Neuronal stem cell (in vitro differentiated cells): ENCODE data around the gene LYST.
"Not testable (repeated sequence)": the region's sequence is repeated elsewhere in the genome, so short reads cannot be mapped to it uniquely, and the experiment has no call there.

Experiments
- DNase-seq: peaks from one replicate; pipeline ENCODE4 v3.0.0-alpha.2; 2013; ENCODE audit warnings: low spot score
- H2AFZ ChIP-seq: one replicate; pipeline ENCODE4 v1.6.1; 2013; ENCODE audit warnings: mild to moderate bottlenecking, low read length, inconsistent platforms
- H2AK5ac ChIP-seq: 2 replicates; pipeline ENCODE4 v1.6.1; 2013; ENCODE audit warnings: low read depth, mild to moderate bottlenecking, inconsistent platforms, low read length, moderate library complexity, mixed read lengths
- H2BK120ac ChIP-seq: 2 replicates; pipeline ENCODE4 v1.6.1; 2013; ENCODE audit warnings: low read depth, mild to moderate bottlenecking, inconsistent platforms, low read length, moderate library complexity, mixed read lengths
- H2BK12ac ChIP-seq: one replicate; pipeline ENCODE4 v1.6.1; 2013; ENCODE audit warnings: low read length, inconsistent platforms
- H2BK15ac ChIP-seq: 2 replicates; pipeline ENCODE4 v1.6.1; 2013; ENCODE audit warnings: mild to moderate bottlenecking, low read length, inconsistent platforms, mixed read lengths
- H2BK5ac ChIP-seq: one replicate; pipeline ENCODE4 v1.6.1; 2013; ENCODE audit warnings: inconsistent platforms, mild to moderate bottlenecking, low read length, moderate library complexity
- H3K14ac ChIP-seq: one replicate; pipeline ENCODE4 v1.6.1; 2013; ENCODE audit warnings: low read length, inconsistent platforms
- H3K18ac ChIP-seq: 2 replicates; pipeline ENCODE4 v1.6.1; 2013; ENCODE audit warnings: low read length, inconsistent platforms
- H3K23ac ChIP-seq: 2 replicates; pipeline ENCODE4 v1.6.1; 2013; ENCODE audit warnings: low read depth, mild to moderate bottlenecking, mixed read lengths, low read length, inconsistent platforms; ENCODE audit not compliant: poor library complexity
- H3K27ac ChIP-seq: replicated peaks from 3 replicates; pipeline ENCODE4 v1.5.1; 2013; ENCODE audit warnings: low read length, inconsistent platforms
- H3K27me3 ChIP-seq, 3 experiments: 2 replicates each; pipeline ENCODE4 v1.6.1; 2013; ENCODE audit warnings: low read length in 3 of 3, mild to moderate bottlenecking in 2 of 3, inconsistent platforms in 1 of 3, low read depth in 1 of 3, mixed read lengths in 1 of 3, moderate library complexity in 1 of 3; ENCODE audit not compliant: control insufficient read depth in 3 of 3, insufficient read depth in 3 of 3
- H3K36me3 ChIP-seq, 2 donors: replicated peaks in 1 of 2; 2 replicates each; pipeline ENCODE4 v1.6.1; 2013; ENCODE audit warnings: low read length in 2 of 2; ENCODE audit not compliant: control insufficient read depth in 2 of 2, insufficient read depth in 2 of 2
- H3K4ac ChIP-seq: 2 replicates; pipeline ENCODE4 v1.6.1; 2013; ENCODE audit warnings: inconsistent platforms, mild to moderate bottlenecking, low read length, moderate library complexity
- H3K4me1 ChIP-seq, 2 donors: 1 replicate in 1 of 2; 2 replicates in 1 of 2; pipeline ENCODE4 v1.6.1; 2013; ENCODE audit warnings: low read length in 2 of 2, low read depth in 1 of 2; ENCODE audit not compliant: control insufficient read depth in 2 of 2, insufficient read depth in 1 of 2
- H3K4me2 ChIP-seq: one replicate; pipeline ENCODE4 v1.6.1; 2013; ENCODE audit warnings: mild to moderate bottlenecking, low read length, inconsistent platforms; ENCODE audit not compliant: insufficient read depth, poor library complexity, severe bottlenecking
- H3K4me3 ChIP-seq, 2 donors: 2 replicates each; pipeline ENCODE4 v1.5.1; 2013; ENCODE audit warnings: low read length in 2 of 2, mild to moderate bottlenecking in 2 of 2, inconsistent platforms in 1 of 2, moderate library complexity in 1 of 2
- H3K79me1 ChIP-seq: one replicate; pipeline ENCODE4 v1.6.1; 2013; ENCODE audit warnings: low read depth, mild to moderate bottlenecking, inconsistent platforms, low read length, moderate library complexity
- H3K9ac ChIP-seq: one replicate; pipeline ENCODE4 v1.6.1; 2013; ENCODE audit warnings: mild to moderate bottlenecking, low read depth, low read length, inconsistent platforms; ENCODE audit not compliant: poor library complexity
- H3K9me3 ChIP-seq, 2 donors: replicated peaks in 1 of 2; 2 replicates each; pipeline versions ENCODE3 to v1.6.1; 2013; ENCODE audit warnings: low read length in 2 of 2, mild to moderate bottlenecking in 2 of 2, inconsistent platforms in 1 of 2, low read depth in 1 of 2, mixed read lengths in 1 of 2, moderate library complexity in 1 of 2; ENCODE audit not compliant: control insufficient read depth in 2 of 2, insufficient read depth in 1 of 2
- H4K8ac ChIP-seq: one replicate; pipeline ENCODE4 v1.6.1; 2013; ENCODE audit warnings: low read depth, mild to moderate bottlenecking, inconsistent platforms, low read length, moderate library complexity
- H4K91ac ChIP-seq: one replicate; pipeline ENCODE4 v1.6.1; 2013; ENCODE audit warnings: low read length, low read depth, mild to moderate bottlenecking, inconsistent platforms; ENCODE audit not compliant: poor library complexity
- WGBS, 2 donors: extraction: QIAGEN DNeasy Blood & Tissue Kit; methylation state at CpG; one replicate each; pipeline ENCODE4 v1.1.7; 2013; ENCODE audit warnings: missing lambda C conversion rate in 2 of 2, mixed read lengths in 1 of 2; ENCODE audit not compliant: insufficient read length in 2 of 2, insufficient replicate concordance in 1 of 2; ENCODE audit errors: extremely low coverage in 2 of 2; 5-methylcytosine and 5-hydroxymethylcytosine counted together

The LYST gene

GRCh38 chr1:235907187-235907896 lies 40.6 kb upstream of the LYST start:
- Histone ChIP-seq H4K91ac (no peak overlapping the region), H2BK120ac (no peak overlapping the region), H3K79me1 (no peaks in the 10 kb centered on the region)

GRCh38 chr1:235906436-235906835 lies 39.7 kb upstream of the LYST start:
- peaks cover 8 to 13% of the 10 kb centered on the region in 2 donors for H3K4me1 ChIP-seq
- H3K27me3 ChIP-seq = peaks cover 0 to 2% (median 0%) of the 10 kb centered on the region in 3 experiments
- no peak overlapping the region for H2AFZ ChIP-seq
- no peak overlapping the region for H2BK5ac ChIP-seq
- no peak overlapping the region for H4K91ac ChIP-seq
- H3K79me1 ChIP-seq = no peaks in the 10 kb centered on the region
- H3K9me3 ChIP-seq = no peaks in the 10 kb centered on the region
- no peak overlapping the region for H3K4me3 ChIP-seq
- H3K18ac ChIP-seq = no peak overlapping the region
- H2BK120ac ChIP-seq = no peak overlapping the region
- no peak for DNase-seq
- H3K9ac ChIP-seq = no peak overlapping the region
- no peak overlapping the region for H3K4me2 ChIP-seq
- WGBS, 2 donors = no CpG with 5 or more reads among the region's 5 CpGs
- no peaks in the 10 kb centered on the region for H3K36me3 ChIP-seq
- no peak overlapping the region for H3K23ac ChIP-seq
- no peak overlapping the region for H3K14ac ChIP-seq
- H2BK15ac ChIP-seq = no peak overlapping the region
- H4K8ac ChIP-seq = no peak overlapping the region
- H2BK12ac ChIP-seq = no peak overlapping the region
- no peak overlapping the region for H2AK5ac ChIP-seq
- H3K27ac ChIP-seq = no peak overlapping the region
- no peak overlapping the region for H3K4ac ChIP-seq

More at GRCh38 chr1:235907187-235907896, 40.6 kb upstream of the LYST start:
- Histone ChIP-seq H3K4me2 (no peak overlapping the region), H2AFZ (no peak overlapping the region), H3K36me3 (no peaks in the 10 kb centered on the region), H3K4me1 (peaks cover 7 to 15% of the 10 kb centered on the region in 2 donors), H2BK5ac (no peak overlapping the region), H3K18ac (no peak overlapping the region), H3K9me3 (no peaks in the 10 kb centered on the region), H4K8ac (no peak overlapping the region), H3K4me3 (no peak overlapping the region), H2BK12ac (no peak overlapping the region), H3K14ac (no peak overlapping the region), H3K4ac (no peak overlapping the region), H3K27me3 (peaks cover 0 to 4% (median 0%) of the 10 kb centered on the region in 3 experiments), H3K9ac (no peak overlapping the region), H3K23ac (no peak overlapping the region), H2AK5ac (no peak overlapping the region), H2BK15ac (no peak overlapping the region), H3K27ac (no peak overlapping the region)
- DNase-seq = no peak
- no CpG with 5 or more reads among the region's 12 CpGs for WGBS, 2 donors

GRCh38 chr1:235903809-235904208 lies 37.1 kb upstream of the LYST start:
- not testable (repeated sequence) for H3K4ac ChIP-seq, H3K79me1 ChIP-seq, H2BK120ac ChIP-seq

DNA sequence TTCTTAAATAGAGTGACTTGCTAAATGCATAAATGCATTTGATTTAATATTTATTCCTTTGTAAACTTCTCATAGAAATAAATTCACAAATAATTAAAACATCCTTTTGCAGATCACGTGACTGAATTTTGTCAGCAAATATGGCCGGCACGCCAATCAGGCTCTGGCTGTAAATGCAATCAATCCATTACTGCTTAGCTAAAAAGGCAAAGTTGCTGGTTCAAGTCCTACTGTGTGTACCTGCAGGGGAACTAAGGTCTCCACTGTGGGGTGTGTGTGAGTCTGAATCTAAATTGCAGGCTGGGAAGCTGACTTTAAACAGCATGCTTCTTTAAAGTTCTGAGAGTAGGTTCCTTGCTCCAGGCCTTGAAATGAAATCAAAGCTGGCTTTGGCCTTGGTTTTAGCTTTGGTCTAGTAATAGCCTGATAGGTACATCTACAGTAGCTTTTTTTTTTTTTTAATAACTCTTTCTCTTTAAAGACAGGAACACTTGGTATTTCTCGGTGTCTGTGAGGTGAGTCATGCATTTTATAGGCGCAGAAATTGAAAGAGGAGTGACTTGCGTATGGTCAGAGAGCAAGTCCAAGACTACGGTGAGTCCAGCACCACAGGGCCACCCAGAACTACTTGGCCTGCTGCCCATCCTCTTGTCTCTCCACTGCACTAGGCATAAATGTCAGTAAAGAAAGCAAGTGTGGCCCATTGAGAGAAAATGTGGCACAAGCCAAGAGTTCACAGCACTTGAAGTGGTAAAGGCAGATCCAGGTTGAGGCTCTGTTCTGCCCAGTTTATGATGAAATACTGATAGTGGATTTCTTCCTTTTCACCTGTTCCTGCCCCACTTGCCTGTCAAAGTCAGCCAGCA lies 36.2 kb upstream of the LYST start:
- WGBS, 2 donors = no CpG with 5 or more reads among the region's 7 CpGs
- no peaks in the 10 kb centered on the region for H3K36me3 ChIP-seq
- H2BK15ac ChIP-seq = no peak overlapping the region
- peak overlapping the region; percentile 4 for H2AFZ ChIP-seq
- H3K4me2 ChIP-seq = no peak overlapping the region
- no peak for DNase-seq
- H3K27ac ChIP-seq = no peak overlapping the region
- H3K9ac ChIP-seq = no peak overlapping the region
- H4K8ac ChIP-seq = no peak overlapping the region
- H4K91ac ChIP-seq = no peak overlapping the region
- H2BK5ac ChIP-seq = no peak overlapping the region
- no peaks in the 10 kb centered on the region for H3K79me1 ChIP-seq
- no peaks in the 10 kb centered on the region for H3K27me3 ChIP-seq
- H2BK12ac ChIP-seq = no peak overlapping the region
- no peak overlapping the region for H3K23ac ChIP-seq
- H3K9me3 ChIP-seq = no peaks in the 10 kb centered on the region
- no peak overlapping the region for H2AK5ac ChIP-seq
- H3K18ac ChIP-seq = no peak overlapping the region
- peaks cover 0 to 9% of the 10 kb centered on the region in 2 donors for H3K4me1 ChIP-seq
- no peak overlapping the region for H3K4me3 ChIP-seq
- H2BK120ac ChIP-seq = no peak overlapping the region
- H3K4ac ChIP-seq = no peak overlapping the region
- no peak overlapping the region for H3K14ac ChIP-seq

More at GRCh38 chr1:235903809-235904208, 37.1 kb upstream of the LYST start:
- H3K4me3 ChIP-seq, H4K91ac ChIP-seq, DNase-seq, H3K27me3 ChIP-seq, H3K4me2 ChIP-seq, H3K23ac ChIP-seq, H2AFZ ChIP-seq, H2BK5ac ChIP-seq, H3K9ac ChIP-seq, H3K14ac ChIP-seq, H2AK5ac ChIP-seq, H2BK15ac ChIP-seq, H3K27ac ChIP-seq, H3K9me3 ChIP-seq, H4K8ac ChIP-seq, H2BK12ac ChIP-seq, H3K18ac ChIP-seq, H3K36me3 ChIP-seq: not testable (repeated sequence)
- WGBS, 2 donors = no CpG with 5 or more reads among the region's 2 CpGs
- peaks cover 0 to 11% of the 10 kb centered on the region in 2 donors for H3K4me1 ChIP-seq
